Neural cell (in vitro differentiated cells): ENCODE results near the gene CCDC61. TPM values are rescaled to one million over a fixed set of nuclear protein-coding genes. Genes with fewer than 3 reads are reported as not detected.

Experiments used
- H2AFZ ChIP-seq: fragments of 200-600, 300-800 bp; sonication (generic), shearing (Covaris generic); 2 replicates; pipeline ENCODE4 v1.6.0; 2014; ENCODE audit warnings: low read depth, mild to moderate bottlenecking, antibody characterized with exemption, low read length, moderate library complexity
- H3F3A ChIP-seq: fragments of 200-600 bp; shearing (Covaris generic); 2 replicates; pipeline ENCODE4 v1.6.1; 2016; ENCODE audit warnings: mild to moderate bottlenecking, moderate library complexity, mixed read lengths, antibody characterized with exemption, low read length; ENCODE audit not compliant: insufficient read depth, poor library complexity, severe bottlenecking
- H3K27ac ChIP-seq: fragments of 200-600, 300-800 bp; sonication (generic), shearing (Covaris generic); 2 replicates; pipeline ENCODE4 v1.5.1; 2014; ENCODE audit warnings: mild to moderate bottlenecking, low read length, moderate library complexity
- H3K27me3 ChIP-seq: fragments of 300-800, 200-600 bp; sonication (generic), shearing (Covaris generic); 2 replicates; pipeline ENCODE4 v1.6.0; 2014; ENCODE audit warnings: mild to moderate bottlenecking, low read depth, low read length, moderate library complexity; ENCODE audit not compliant: insufficient read depth
- H3K36me3 ChIP-seq: fragments of 300-800, 200-600 bp; sonication (generic), shearing (Covaris generic); 2 replicates; pipeline ENCODE4 v1.5.1; 2014; ENCODE audit warnings: mild to moderate bottlenecking, antibody characterized with exemption, low read length, moderate library complexity; ENCODE audit not compliant: insufficient read depth
- H3K4me2 ChIP-seq: fragments of 300-800, 200-600 bp; sonication (generic), shearing (Covaris generic); 2 replicates; pipeline ENCODE4 v1.6.0; 2014; ENCODE audit warnings: mild to moderate bottlenecking, low read length
- H3K4me3 ChIP-seq: fragments of 300-800, 200-600 bp; sonication (generic), shearing (Covaris generic); 2 replicates; pipeline ENCODE4 v1.5.1; 2014; ENCODE audit warnings: mild to moderate bottlenecking, low read length, moderate library complexity
- H3K79me2 ChIP-seq: fragments of 200-600 bp; shearing (Covaris generic); replicated peaks from 2 replicates; pipeline ENCODE4 v1.6.0; 2014; ENCODE audit warnings: mild to moderate bottlenecking, low read length, moderate library complexity; ENCODE audit not compliant: insufficient read depth
- H3K9ac ChIP-seq: fragments of 300-800, 200-600 bp; sonication (generic), shearing (Covaris generic); 2 replicates; pipeline ENCODE4 v1.6.1; 2016; ENCODE audit warnings: mild to moderate bottlenecking, low read length, mixed read lengths
- H3K9me2 ChIP-seq: fragments of 200-600 bp; shearing (Covaris generic); 2 replicates; pipeline ENCODE4 v1.6.1; 2016; ENCODE audit warnings: mild to moderate bottlenecking, low read length, mixed read lengths; ENCODE audit not compliant: insufficient read depth
- H3K9me3 ChIP-seq: fragments of 200-600, 300-800 bp; sonication (generic), shearing (Covaris generic); 2 replicates; pipeline ENCODE4 v1.6.1; 2016; ENCODE audit warnings: mild to moderate bottlenecking, mixed run types, low read length, moderate library complexity, mixed read lengths
- H4K20me1 ChIP-seq: fragments of 200-600 bp; shearing (Covaris generic); 2 replicates; pipeline ENCODE4 v1.6.1; 2016; ENCODE audit warnings: mild to moderate bottlenecking, mixed run types; ENCODE audit not compliant: insufficient read depth
- CTCF ChIP-seq: fragments of 450-650 bp; IDR thresholded peaks from 2 replicates; pipeline ENCODE4 v1.5.1; 2014; ENCODE audit warnings: antibody characterized with exemption, mild to moderate bottlenecking, moderate library complexity; ENCODE audit not compliant: poor library complexity, severe bottlenecking
- EP300 ChIP-seq: fragments of 450-650 bp; conservative IDR thresholded peaks from 2 replicates; pipeline ENCODE4 v1.6.1; 2014; ENCODE audit warnings: antibody characterized with exemption, mild to moderate bottlenecking, moderate library complexity; ENCODE audit not compliant: poor library complexity, severe bottlenecking
- EZH2 ChIP-seq: fragments of 200-600, 300-800 bp; shearing (Covaris generic), sonication (generic); IDR thresholded peaks from 2 replicates; pipeline ENCODE4 v1.6.1; 2014; ENCODE audit warnings: antibody characterized with exemption, low read length, borderline replicate concordance, mild to moderate bottlenecking; ENCODE audit not compliant: insufficient read depth, poor library complexity, severe bottlenecking
- MXI1 ChIP-seq: fragments of 450-650 bp; conservative IDR thresholded peaks from 2 replicates; pipeline ENCODE4 v1.6.1; 2014; ENCODE audit warnings: antibody characterized with exemption, mild to moderate bottlenecking; ENCODE audit not compliant: poor library complexity, severe bottlenecking
- POLR2AphosphoS5 ChIP-seq: IDR thresholded peaks from 2 replicates; pipeline ENCODE4 v1.6.1; 2012
- RAD21 ChIP-seq: fragments of 450-650 bp; conservative IDR thresholded peaks from 2 replicates; pipeline ENCODE4 v1.6.1; 2014; ENCODE audit warnings: antibody characterized with exemption, mild to moderate bottlenecking, moderate library complexity
- REST ChIP-seq: IDR thresholded peaks from 2 replicates; pipeline ENCODE4 v1.6.1; 2012; ENCODE audit warnings: borderline replicate concordance
- SMC3 ChIP-seq: fragments of 450-650 bp; conservative IDR thresholded peaks from 2 replicates; pipeline ENCODE4 v1.6.1; 2014; ENCODE audit warnings: antibody characterized with exemption, mild to moderate bottlenecking, moderate library complexity; ENCODE audit not compliant: poor library complexity
- TAF1 ChIP-seq: IDR thresholded peaks from 2 replicates; pipeline ENCODE4 v1.6.1; 2012; ENCODE audit warnings: low read depth
- polyA minus RNA-seq: library from RNA; depleted of rRNA, polyadenylated mRNA; stranded (reverse); fragments of >200 nt; gene quantifications from 2 replicates; pipeline ENCODE4 v1.2.3, GENCODE V29; 2014
- polyA plus RNA-seq: library from polyadenylated mRNA; depleted of rRNA; stranded (reverse); fragments of >200 nt; gene quantifications from 2 replicates; pipeline ENCODE4 v1.2.3, GENCODE V29; 2014

CCDC61 gene
- polyA plus RNA-seq (0.82 and 1.4 TPM in 2 replicates), polyA minus RNA-seq (2.7 and 11.9 TPM in 2 replicates)

GRCh38 chr19:45994998-45995714 lies at the start of gene CCDC61:
TSS of gene CCDC61 (plus strand) at chr19:45995467. CDS start at chr19:46003019, 7,552 bp downstream.
- peak; percentile 92 for TF ChIP-seq MXI1
- no peak for TF ChIP-seq EZH2
- peak; percentile 21 for TF ChIP-seq CTCF
- TF ChIP-seq POLR2AphosphoS5, result peak; percentile 89
- TF ChIP-seq SMC3, result peak; percentile 61
- TF ChIP-seq RAD21, result peak; percentile 58
- TF ChIP-seq TAF1, result no peak
- Histone ChIP-seq H3K27ac (peak within 1 kb of the TSS; percentile 76), H3K9me2 (no peaks in the 10 kb centered on the region), H3K4me3 (peak within 1 kb of the TSS; percentile 71), H3K9ac (peak within 1 kb of the TSS; percentile 67), H4K20me1 (no peaks in the 10 kb centered on the region), H3K27me3 (no peaks in the 10 kb centered on the region), H2AFZ (peak within 1 kb of the TSS; percentile 58), H3K4me2 (peak within 1 kb of the TSS; percentile 85), H3K79me2 (no peaks in the 10 kb centered on the region), H3F3A (no peaks in the 10 kb centered on the region), H3K36me3 (no peaks in the 10 kb centered on the region), H3K9me3 (no peaks in the 10 kb centered on the region)

DNA sequence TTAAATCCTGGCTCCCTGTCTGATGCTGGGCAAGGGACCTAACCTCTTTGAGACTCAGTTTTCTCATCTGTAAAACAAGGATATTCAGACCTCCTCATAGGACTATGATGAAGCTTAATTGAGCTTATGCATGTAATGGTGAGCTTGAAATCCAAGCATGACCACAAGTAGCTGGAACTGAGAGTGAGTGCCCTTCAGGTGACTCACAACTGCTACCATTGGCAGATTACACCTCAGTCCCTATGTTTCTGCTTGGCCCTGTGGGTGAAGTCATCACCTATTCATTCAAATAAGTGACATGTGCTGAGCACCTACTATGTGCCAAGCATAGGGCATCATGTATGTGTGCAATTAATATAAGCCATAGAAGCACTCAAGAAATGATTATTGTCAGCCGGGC lies 47.3 kb upstream of the CCDC61 start:
- H3K9me2 ChIP-seq, result no peaks in the 10 kb centered on the region
- H3K4me3 ChIP-seq, result no peak overlapping the region
- peaks cover 26% of the 10 kb centered on the region for H3K36me3 ChIP-seq
- H4K20me1 ChIP-seq, result no peaks in the 10 kb centered on the region
- H2AFZ ChIP-seq, result no peak overlapping the region
- no peak overlapping the region for H3K9ac ChIP-seq
- no peaks in the 10 kb centered on the region for H3F3A ChIP-seq
- TF ChIP-seq MXI1 (no peak), RAD21 (no peak), EP300 (no peak), EZH2 (no peak), POLR2AphosphoS5 (no peak), CTCF (no peak), REST (no peak), SMC3 (no peak), TAF1 (no peak)
- no peaks in the 10 kb centered on the region for H3K27me3 ChIP-seq
- no peak overlapping the region for H3K4me2 ChIP-seq
- peaks cover 15% of the 10 kb centered on the region for H3K79me2 ChIP-seq
- H3K27ac ChIP-seq, result no peak overlapping the region
- H3K9me3 ChIP-seq, result no peaks in the 10 kb centered on the region
